ENCODE measurements around the gene FHOD3.

DNA sequence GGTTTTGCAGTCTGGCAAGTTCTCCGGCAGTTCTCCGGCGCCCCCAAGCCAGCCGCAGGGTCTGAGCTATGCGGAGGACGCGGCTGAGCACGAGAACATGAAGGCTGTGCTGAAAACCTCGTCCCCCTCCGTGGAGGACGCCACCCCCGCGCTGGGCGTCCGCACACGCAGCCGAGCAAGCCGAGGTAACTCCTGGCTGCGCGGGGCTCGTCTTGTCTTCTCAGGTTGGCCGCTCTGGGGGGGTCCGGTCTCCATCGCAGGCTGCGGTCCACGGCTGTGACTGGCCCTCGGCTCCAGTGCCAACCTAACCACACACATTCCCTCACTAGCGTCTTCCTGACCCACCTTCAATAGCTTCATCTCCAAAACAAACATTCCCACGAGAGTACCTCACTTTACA lies 463.1 kb downstream of the FHOD3 start:
- TF ChIP-seq POLR2AphosphoS5 (IDR thresholded peaks at IDR 0.05; ENCODE audit: low read depth, low read length) (no peak), CTCF (IDR thresholded peaks at IDR 0.05) (no peak), REST (IDR thresholded peaks at IDR 0.05; ENCODE audit: insufficient read depth in 1 of 2, low read depth in 2 of 2, low read length in 1 of 2) (no peak), TCF7L2 (IDR thresholded peaks at IDR 0.05; ENCODE audit: low read depth, low read length) (no peak)

All from Panc1 (cell line).